Mesendoderm (in vitro differentiated cells): ENCODE data around the gene FMN1.

Experiments
- DNase-seq: peaks from one replicate; pipeline ENCODE4 v3.0.0; 2013
- H2AK5ac ChIP-seq: 2 replicates; pipeline ENCODE4 v1.6.1; 2013; ENCODE audit warnings: low read length, inconsistent platforms
- H2BK120ac ChIP-seq: 2 replicates; pipeline ENCODE4 v1.6.1; 2013; ENCODE audit warnings: low read depth, mild to moderate bottlenecking, low read length, moderate library complexity, mixed read lengths
- H2BK15ac ChIP-seq: replicated peaks from 2 replicates; pipeline ENCODE4 v1.6.1; 2013; ENCODE audit warnings: low read depth, mild to moderate bottlenecking, moderate library complexity
- H2BK5ac ChIP-seq: 2 replicates; pipeline ENCODE4 v1.6.1; 2013; ENCODE audit warnings: low read length, inconsistent platforms
- H3K18ac ChIP-seq: 2 replicates; pipeline ENCODE4 v1.6.1; 2013; ENCODE audit warnings: mild to moderate bottlenecking, low read length, mixed read lengths
- H3K23ac ChIP-seq: one replicate; pipeline ENCODE4 v1.6.1; 2013; ENCODE audit warnings: low read length
- H3K27ac ChIP-seq: 2 replicates; pipeline ENCODE4 v1.5.1; 2013; ENCODE audit warnings: low read depth, mild to moderate bottlenecking, inconsistent platforms, low read length, moderate library complexity
- H3K27me3 ChIP-seq: 2 replicates; pipeline ENCODE4 v1.6.1; 2013; ENCODE audit warnings: low read length, control low read depth, mild to moderate bottlenecking, inconsistent platforms; ENCODE audit not compliant: insufficient read depth, poor library complexity
- H3K36me3 ChIP-seq: 2 replicates; pipeline ENCODE4 v1.6.1; 2013; ENCODE audit warnings: low read length, inconsistent platforms; ENCODE audit not compliant: control insufficient read depth, insufficient read depth
- H3K4ac ChIP-seq: one replicate; pipeline ENCODE4 v1.6.1; 2013; ENCODE audit warnings: low read depth, mild to moderate bottlenecking, low read length, moderate library complexity
- H3K4me1 ChIP-seq: 2 replicates; pipeline ENCODE4 v1.6.1; 2013; ENCODE audit warnings: low read depth, low read length, inconsistent platforms; ENCODE audit not compliant: control insufficient read depth
- H3K4me2 ChIP-seq: 2 replicates; pipeline ENCODE4 v1.6.1; 2013; ENCODE audit warnings: low read length
- H3K4me3 ChIP-seq: 2 replicates; pipeline ENCODE4 v1.5.1; 2013; ENCODE audit warnings: mild to moderate bottlenecking, low read length
- H3K56ac ChIP-seq: one replicate; pipeline ENCODE4 v1.6.1; 2013; ENCODE audit warnings: low read length
- H3K79me1 ChIP-seq: 2 replicates; pipeline ENCODE4 v1.6.1; 2013; ENCODE audit warnings: low read length, inconsistent platforms
- H3K79me2 ChIP-seq: 2 replicates; pipeline ENCODE4 v1.6.1; 2013; ENCODE audit warnings: mild to moderate bottlenecking, low read length; ENCODE audit not compliant: control insufficient read depth, insufficient read depth
- H3K9ac ChIP-seq: 2 replicates; pipeline ENCODE4 v1.6.1; 2013; ENCODE audit warnings: low read length, inconsistent platforms
- H4K5ac ChIP-seq: one replicate; pipeline ENCODE4 v1.6.1; 2013; ENCODE audit warnings: low read length
- H4K8ac ChIP-seq: one replicate; pipeline ENCODE4 v1.6.1; 2013; ENCODE audit warnings: low read depth, mild to moderate bottlenecking, control low read depth, low read length, moderate library complexity
- WGBS: extraction: QIAGEN DNeasy Blood & Tissue Kit; methylation state at CpG from one replicate; pipeline ENCODE4 v1.1.7; 2013; ENCODE audit warnings: low lambda C conversion rate, missing lambda C conversion rate; ENCODE audit not compliant: insufficient coverage; ENCODE audit errors: extremely low coverage; 5-methylcytosine and 5-hydroxymethylcytosine counted together

Gene FMN1

GRCh38 chr15:33104212-33104611 is 90.3 kb downstream of the FMN1 start:
- no peak overlapping the region for H3K4me2 ChIP-seq
- no peak overlapping the region for H4K8ac ChIP-seq
- no peak overlapping the region for H3K4ac ChIP-seq
- H3K4me1 ChIP-seq = peaks cover 3% of the 10 kb centered on the region
- H3K23ac ChIP-seq = no peak overlapping the region
- no peaks in the 10 kb centered on the region for H3K79me2 ChIP-seq
- no peak overlapping the region for H2BK5ac ChIP-seq
- H2BK120ac ChIP-seq = no peak overlapping the region
- H2AK5ac ChIP-seq = no peak overlapping the region
- no peak for DNase-seq
- H3K36me3 ChIP-seq = no peaks in the 10 kb centered on the region
- H3K9ac ChIP-seq = no peak overlapping the region
- H3K27ac ChIP-seq = no peak overlapping the region
- no peak overlapping the region for H3K56ac ChIP-seq
- WGBS = no CpG with 5 or more reads among the region's 2 CpGs
- H4K5ac ChIP-seq = no peak overlapping the region
- no peaks in the 10 kb centered on the region for H3K27me3 ChIP-seq
- H3K79me1 ChIP-seq = no peaks in the 10 kb centered on the region
- no peak overlapping the region for H3K4me3 ChIP-seq
- H3K18ac ChIP-seq = no peak overlapping the region
- no peak overlapping the region for H2BK15ac ChIP-seq

GRCh38 chr15:33101036-33101435 is 93.5 kb downstream of the FMN1 start:
- Histone ChIP-seq H2BK15ac (no peak overlapping the region), H3K4ac (no peak overlapping the region), H3K27me3 (no peaks in the 10 kb centered on the region), H3K56ac (no peak overlapping the region), H2BK5ac (no peak overlapping the region), H3K4me1 (no peaks in the 10 kb centered on the region), H2AK5ac (no peak overlapping the region), H2BK120ac (no peak overlapping the region), H4K8ac (no peak overlapping the region), H3K79me2 (no peaks in the 10 kb centered on the region), H3K9ac (no peak overlapping the region), H3K18ac (no peak overlapping the region), H4K5ac (no peak overlapping the region), H3K23ac (no peak overlapping the region), H3K4me2 (no peak overlapping the region), H3K4me3 (no peak overlapping the region), H3K79me1 (no peaks in the 10 kb centered on the region), H3K27ac (no peak overlapping the region), H3K36me3 (no peaks in the 10 kb centered on the region)
- DNase-seq = no peak
- no CpG with 5 or more reads among the region's 3 CpGs for WGBS

GRCh38 chr15:33100314-33100713 is 94.2 kb downstream of the FMN1 start:
- Histone ChIP-seq H3K18ac (no peak overlapping the region), H2AK5ac (no peak overlapping the region), H4K5ac (no peak overlapping the region), H3K79me2 (no peaks in the 10 kb centered on the region), H4K8ac (no peak overlapping the region), H3K4me2 (no peak overlapping the region), H3K4me1 (no peaks in the 10 kb centered on the region), H3K36me3 (no peaks in the 10 kb centered on the region), H2BK120ac (no peak overlapping the region), H3K4me3 (no peak overlapping the region), H3K56ac (no peak overlapping the region), H3K9ac (no peak overlapping the region), H3K27me3 (no peaks in the 10 kb centered on the region), H3K4ac (no peak overlapping the region), H3K27ac (no peak overlapping the region), H2BK5ac (no peak overlapping the region), H3K79me1 (no peaks in the 10 kb centered on the region), H2BK15ac (no peak overlapping the region), H3K23ac (no peak overlapping the region)
- no peak for DNase-seq
- WGBS = no CpG with 5 or more reads among the region's 3 CpGs

GRCh38 chr15:33099739-33100138 is 94.8 kb downstream of the FMN1 start:
- no peaks in the 10 kb centered on the region for H3K79me2 ChIP-seq
- H3K18ac ChIP-seq = no peak overlapping the region
- no peaks in the 10 kb centered on the region for H3K36me3 ChIP-seq
- no peak overlapping the region for H2BK15ac ChIP-seq
- H3K23ac ChIP-seq = no peak overlapping the region
- no peak overlapping the region for H2BK120ac ChIP-seq
- no peak for DNase-seq
- H3K27ac ChIP-seq = no peak overlapping the region
- no CpG with 5 or more reads among the region's 1 CpG for WGBS
- H3K79me1 ChIP-seq = no peaks in the 10 kb centered on the region
- no peak overlapping the region for H3K56ac ChIP-seq
- no peak overlapping the region for H2AK5ac ChIP-seq
- no peak overlapping the region for H3K4me2 ChIP-seq
- H3K4ac ChIP-seq = no peak overlapping the region
- H3K9ac ChIP-seq = no peak overlapping the region
- no peak overlapping the region for H3K4me3 ChIP-seq
- no peak overlapping the region for H2BK5ac ChIP-seq
- no peaks in the 10 kb centered on the region for H3K27me3 ChIP-seq
- H4K5ac ChIP-seq = no peak overlapping the region
- no peaks in the 10 kb centered on the region for H3K4me1 ChIP-seq
- no peak overlapping the region for H4K8ac ChIP-seq

- H3K9ac ChIP-seq = no peak overlapping the region
- no peak for DNase-seq
- no peak overlapping the region for H2BK15ac ChIP-seq
- H2BK120ac ChIP-seq = no peak overlapping the region
- no peak overlapping the region for H3K18ac ChIP-seq
- no CpG with 5 or more reads among the region's 3 CpGs for WGBS
- no peak overlapping the region for H2BK5ac ChIP-seq
- no peak overlapping the region for H4K8ac ChIP-seq
- H3K27ac ChIP-seq = no peak overlapping the region
- no peaks in the 10 kb centered on the region for H3K79me2 ChIP-seq
- no peaks in the 10 kb centered on the region for H3K27me3 ChIP-seq
- no peak overlapping the region for H4K5ac ChIP-seq
- H3K4me1 ChIP-seq = no peaks in the 10 kb centered on the region
- H3K79me1 ChIP-seq = no peaks in the 10 kb centered on the region
- H3K36me3 ChIP-seq = no peaks in the 10 kb centered on the region
- no peak overlapping the region for H3K23ac ChIP-seq
- H3K4me3 ChIP-seq = no peak overlapping the region
- H2AK5ac ChIP-seq = no peak overlapping the region
- H3K4me2 ChIP-seq = no peak overlapping the region
- no peak overlapping the region for H3K56ac ChIP-seq
- no peak overlapping the region for H3K4ac ChIP-seq
These were observed 95.3 kb downstream of the FMN1 start for GRCh38 chr15:33099213-33099612.
